ENCODE measurements around the gene RPL32. TPM values are rescaled to one million over a fixed set of nuclear protein-coding genes. Genes with fewer than 3 reads are reported as not detected.
A peak's percentile ranks its signal among the peaks of the same experiment; 100 is the strongest.
"Not testable (repeated sequence)": the region's sequence is repeated elsewhere in the genome, so short reads cannot be mapped to it uniquely, and the experiment has no call there.

The RPL32 gene
- polyA plus RNA-seq (ENCODE audit: low read depth in 6 of 6) = 1,000 to 10,000 TPM; 1,322 to 3,271 (median 2,987) TPM

DNA sequence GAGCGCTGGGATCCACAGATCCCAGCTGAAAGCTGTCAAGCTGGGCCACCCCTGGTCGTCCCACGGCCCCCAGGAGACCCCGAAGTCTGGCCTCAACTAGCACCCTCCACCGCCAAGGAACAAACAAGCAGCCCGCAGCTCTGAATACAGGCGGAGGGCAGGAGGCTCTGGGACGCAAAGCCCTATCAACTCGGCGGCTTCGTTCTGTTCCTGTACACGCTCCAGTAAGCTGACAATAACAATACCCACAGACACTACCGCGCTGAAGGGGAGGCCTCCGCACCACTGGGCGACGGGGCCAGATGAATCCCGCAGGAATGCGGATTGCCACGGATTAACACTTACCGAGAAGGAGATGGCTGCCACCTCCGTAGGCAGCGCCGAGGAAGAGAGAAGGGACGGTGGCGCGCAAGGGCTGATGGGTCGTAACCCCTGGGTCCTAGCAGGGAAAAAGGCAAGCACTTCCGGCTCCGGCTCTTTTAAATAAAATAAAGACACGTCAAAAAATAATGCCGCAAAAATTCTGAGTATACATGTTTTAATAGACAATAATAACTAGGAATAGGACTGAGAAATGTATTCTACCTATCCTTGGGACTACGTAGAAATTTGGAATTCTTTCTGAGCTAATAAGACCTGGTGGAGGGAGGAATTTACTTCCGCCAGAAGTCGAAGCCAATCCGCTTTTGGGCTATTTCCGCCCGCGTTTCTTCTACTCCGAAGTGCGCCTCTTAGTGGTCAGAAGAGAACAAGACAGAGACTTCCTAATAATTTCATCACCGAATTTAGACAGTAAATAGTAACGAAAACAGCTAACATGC, at the start of gene RPL32:
Gene RPL32 (minus strand): TSS at position 417 of the 821 bp plus-strand sequence. CDS start 1,328 bp downstream, outside the sequence.
- peak within 1 kb of the TSS; percentile 99 to 100 (median 100) for H3K27ac Mint-ChIP-seq

DNA sequence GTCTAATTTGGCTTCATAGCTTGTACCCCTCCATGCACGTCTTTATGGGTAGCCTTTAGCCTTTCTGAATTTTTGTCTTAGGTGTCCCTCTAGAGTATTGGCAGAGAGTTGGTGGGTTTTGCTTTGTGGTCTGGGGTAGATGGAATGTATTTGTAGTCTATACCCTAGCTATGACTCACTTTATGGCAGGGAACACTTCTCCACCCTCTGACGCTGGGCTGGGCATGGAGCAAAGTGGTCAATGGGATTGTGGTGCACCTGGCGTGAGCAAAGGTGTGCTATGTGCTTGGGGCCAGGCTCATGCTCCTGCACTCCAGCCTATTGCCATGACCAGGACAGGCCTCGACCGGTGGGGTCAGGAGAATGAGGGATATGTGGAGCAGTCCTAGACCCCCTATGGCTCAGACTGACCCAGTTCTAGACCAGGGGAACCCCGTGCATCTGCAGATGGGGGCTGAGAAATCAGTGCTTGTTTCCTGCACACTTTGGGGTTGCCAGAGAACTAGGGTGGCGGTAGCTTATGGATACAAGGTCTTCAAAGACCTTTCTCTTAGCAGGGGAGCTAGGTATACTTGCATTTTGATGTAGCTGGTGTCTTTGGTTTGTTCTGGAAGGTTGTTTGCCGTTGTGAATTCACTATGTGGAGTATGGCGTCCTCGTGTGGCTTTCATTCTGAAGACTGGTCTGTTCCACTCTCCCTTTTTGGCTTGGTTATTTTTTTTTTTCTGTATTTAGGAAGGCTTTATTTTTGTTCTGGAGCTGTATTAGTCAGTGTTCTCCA, 49.4 kb upstream of the RPL32 start:
- Mint-ChIP-seq H3K4me1 (peaks cover 25 to 44% (median 27%) of the 10 kb centered on the region in 3 donors), H3K36me3 (no peaks in the 10 kb centered on the region), H3K9me3 (no peaks in the 10 kb centered on the region), H3K27ac (peak overlapping the region in 2 of 6 donors; percentile 9 to 14), H3K27me3 (peaks cover 5 to 20% (median 5%) of the 10 kb centered on the region in 3 donors), H3K4me3 (no peak overlapping the region)
- DNase-seq = no peak
- ATAC-seq (ENCODE audit: low read depth in 2 of 2) = no peak

More for the DNA sequence above, at the start of gene RPL32:
- no peaks in the 10 kb centered on the region for H3K27me3 Mint-ChIP-seq
- H3K36me3 Mint-ChIP-seq = peaks cover under 1 to 22% of the 10 kb centered on the region in 2 donors
- H3K4me3 Mint-ChIP-seq = peak within 1 kb of the TSS; percentile 89 to 98 (median 97)
- peak; percentile 86 for ATAC-seq (ENCODE audit: low read depth in 2 of 2)
- no peaks in the 10 kb centered on the region for H3K9me3 Mint-ChIP-seq
- peaks cover 18 to 49% (median 36%) of the 10 kb centered on the region in 3 donors for H3K4me1 Mint-ChIP-seq
- DNase-seq = peak; percentile 88

DNA sequence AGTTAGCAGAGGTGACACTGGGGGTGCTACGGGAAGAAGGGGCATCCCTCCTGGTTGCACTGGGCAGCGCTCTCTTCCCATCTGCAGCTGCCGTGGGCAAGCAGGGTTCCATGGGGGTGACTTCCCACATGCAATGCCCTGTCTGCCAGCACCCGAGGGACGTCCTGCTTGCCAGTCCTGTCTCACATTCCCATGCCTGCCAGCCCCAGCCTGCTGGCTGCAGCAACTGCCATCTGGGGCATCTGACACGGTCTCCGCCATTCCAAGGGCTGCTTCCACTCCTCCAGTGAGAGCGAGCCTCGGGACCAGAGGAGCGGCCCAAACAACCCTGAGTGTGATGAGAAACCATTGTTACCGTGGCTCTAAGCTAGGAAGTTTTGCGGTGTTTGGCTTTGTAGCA, 45.4 kb upstream of the RPL32 start:
- ATAC-seq (ENCODE audit: low read depth in 2 of 2) (no peak), DNase-seq (no peak)
- no peaks in the 10 kb centered on the region for H3K36me3 Mint-ChIP-seq
- H3K27me3 Mint-ChIP-seq = peaks cover under 1 to 20% (median 5%) of the 10 kb centered on the region in 3 donors
- peak overlapping the region in 2 of 6 donors; percentile 12 to 57 for H3K27ac Mint-ChIP-seq
- H3K4me3 Mint-ChIP-seq = peak overlapping the region in 5 of 8 donors; percentile 50 to 67 (median 56)
- peaks cover 0 to 2% (median 0%) of the 10 kb centered on the region in 7 donors for H3K9me3 Mint-ChIP-seq
- H3K4me1 Mint-ChIP-seq = peaks cover 22 to 45% (median 43%) of the 10 kb centered on the region in 3 donors

DNA sequence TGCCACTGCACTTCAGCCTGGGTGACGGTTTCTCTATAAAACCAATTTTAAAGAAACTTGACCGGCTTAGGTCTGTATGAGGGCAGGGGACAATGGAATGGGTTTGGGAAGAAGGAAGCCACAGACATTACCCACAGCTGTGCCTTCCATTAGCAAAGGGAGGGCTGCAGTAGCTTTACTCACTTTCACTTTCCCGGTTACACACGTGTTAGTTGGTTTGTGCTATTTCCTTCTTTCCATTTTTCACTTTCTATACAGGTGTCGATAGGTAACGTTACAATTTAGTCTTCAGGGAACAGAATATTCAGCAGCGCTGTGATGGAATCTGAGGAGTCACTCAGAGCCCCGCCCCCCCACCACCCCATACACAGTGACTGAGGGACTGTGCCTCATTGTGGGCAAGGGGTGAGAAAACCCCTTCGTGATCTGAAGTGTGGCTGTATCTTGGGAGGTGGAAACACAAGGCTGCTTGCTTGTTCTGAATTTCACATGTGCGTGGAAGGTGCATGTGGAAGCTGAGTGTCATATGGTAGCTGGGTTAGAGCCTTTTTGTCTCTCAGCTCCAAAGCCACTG, 44.8 kb upstream of the RPL32 start:
- H3K27ac Mint-ChIP-seq = peak overlapping the region in 2 of 6 donors; percentile 12 to 57
- peaks cover 0 to 5% (median 0%) of the 10 kb centered on the region in 7 donors for H3K9me3 Mint-ChIP-seq
- H3K27me3 Mint-ChIP-seq = peaks cover 0 to 18% (median 5%) of the 10 kb centered on the region in 3 donors
- ATAC-seq (ENCODE audit: low read depth in 2 of 2) (peak; percentile 78 to 82), DNase-seq (peak; percentile 39)
- H3K36me3 Mint-ChIP-seq = no peaks in the 10 kb centered on the region
- H3K4me1 Mint-ChIP-seq = peaks cover 22 to 47% (median 46%) of the 10 kb centered on the region in 3 donors
- H3K4me3 Mint-ChIP-seq = peak overlapping the region; percentile 50 to 82 (median 64)

DNA sequence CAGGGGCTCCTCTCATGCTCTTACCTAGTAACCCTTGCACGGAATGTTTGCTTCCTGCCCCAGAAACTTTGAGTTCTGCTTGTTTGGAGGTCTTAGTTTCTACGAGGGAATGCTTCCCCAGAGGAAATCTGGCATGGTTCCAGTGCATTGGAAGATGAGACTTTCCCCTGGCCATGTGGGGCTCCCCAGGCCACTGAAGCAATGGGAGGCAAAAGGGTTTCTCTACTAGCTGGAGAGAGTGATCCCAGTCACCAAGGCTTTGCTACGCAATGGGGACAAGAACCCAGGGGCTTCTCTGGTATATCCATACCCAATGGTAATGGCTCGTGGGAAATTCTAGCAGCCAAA, 44.2 kb upstream of the RPL32 start:
- H3K9me3 Mint-ChIP-seq = peaks cover 0 to 6% (median 0%) of the 10 kb centered on the region in 7 donors
- H3K36me3 Mint-ChIP-seq = no peaks in the 10 kb centered on the region
- H3K27me3 Mint-ChIP-seq = peaks cover 0 to 12% (median 5%) of the 10 kb centered on the region in 3 donors
- H3K4me1 Mint-ChIP-seq = peaks cover 22 to 45% (median 39%) of the 10 kb centered on the region in 3 donors
- no peak overlapping the region for H3K27ac Mint-ChIP-seq
- no peak for DNase-seq
- H3K4me3 Mint-ChIP-seq = peak overlapping the region in 5 of 8 donors; percentile 55 to 82 (median 56)
- ATAC-seq (ENCODE audit: low read depth in 2 of 2) = no peak

DNA sequence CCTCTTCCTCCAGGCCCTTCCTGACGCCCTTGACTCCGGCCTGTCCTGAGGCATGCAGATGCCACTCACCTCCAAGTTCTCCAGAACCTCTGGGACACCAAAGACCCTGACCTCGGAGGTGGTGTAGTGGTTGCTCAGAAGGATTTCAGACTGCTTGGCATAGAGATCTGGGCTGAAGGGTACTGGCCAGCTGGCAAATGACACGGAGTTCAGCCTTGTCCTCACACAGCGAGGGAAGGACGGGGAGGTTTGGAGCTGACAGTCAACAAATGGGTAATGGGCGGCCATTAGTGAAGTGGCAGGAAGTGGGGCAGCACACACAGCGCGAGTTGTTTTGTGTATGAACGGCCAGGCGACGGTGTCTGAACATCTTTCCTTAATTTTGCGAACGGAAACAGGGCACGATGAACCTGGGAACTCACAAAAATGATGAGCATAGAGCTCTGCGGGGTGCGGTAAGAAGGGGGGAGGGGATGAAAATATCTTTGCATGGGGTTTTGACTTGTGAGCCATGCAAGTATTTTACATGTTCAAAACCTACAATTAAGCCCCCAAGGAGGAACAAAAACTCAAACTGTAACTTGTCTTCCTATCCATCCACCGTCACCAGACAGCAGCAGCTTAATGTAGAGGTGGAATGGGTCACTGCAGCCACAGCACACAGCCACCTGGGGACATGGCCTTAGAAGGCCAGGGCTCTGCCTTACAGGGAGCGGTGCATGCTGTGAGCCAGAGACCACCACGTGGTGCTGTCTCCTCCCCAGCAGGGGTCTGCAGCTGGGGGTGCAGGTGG, 43.6 kb upstream of the RPL32 start:
- H3K4me1 Mint-ChIP-seq = peaks cover 22 to 45% (median 37%) of the 10 kb centered on the region in 3 donors
- peak overlapping the region in 2 of 6 donors; percentile 51 to 84 for H3K27ac Mint-ChIP-seq
- peaks cover 0 to 6% (median 0%) of the 10 kb centered on the region in 7 donors for H3K9me3 Mint-ChIP-seq
- H3K27me3 Mint-ChIP-seq = peaks cover 0 to 6% (median 5%) of the 10 kb centered on the region in 3 donors
- peak overlapping the region in 5 of 8 donors; percentile 12 to 75 (median 55) for H3K4me3 Mint-ChIP-seq
- no peaks in the 10 kb centered on the region for H3K36me3 Mint-ChIP-seq
- peak; percentile 32 to 44 for ATAC-seq (ENCODE audit: low read depth in 2 of 2)
- no peak for DNase-seq

DNA sequence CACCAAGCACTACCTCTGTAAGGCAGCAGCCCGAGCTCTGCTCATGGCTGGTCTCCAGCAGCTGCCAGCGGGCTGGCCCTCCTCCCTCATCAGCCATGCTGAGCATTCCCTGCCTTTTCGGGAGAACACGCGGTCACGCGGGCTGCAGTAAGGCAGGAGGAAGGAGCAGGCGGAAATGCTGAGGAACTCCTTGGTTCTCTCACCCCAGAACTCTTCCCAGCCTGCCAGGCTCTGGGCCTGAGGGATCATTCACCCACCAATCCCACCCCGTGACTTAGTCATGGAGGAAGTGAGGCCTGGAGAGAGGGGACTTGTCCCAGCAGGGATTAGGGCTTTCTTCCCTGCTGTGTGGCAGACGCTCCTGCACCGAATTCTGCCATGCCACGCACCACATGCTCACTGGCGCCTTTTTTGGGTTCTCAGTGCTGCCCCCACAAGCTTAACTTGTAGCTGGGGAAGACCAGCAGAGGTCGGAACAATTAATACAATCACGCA, 42.9 kb upstream of the RPL32 start:
- DNase-seq (no peak), ATAC-seq (ENCODE audit: low read depth in 2 of 2) (no peak)
- no peaks in the 10 kb centered on the region for H3K36me3 Mint-ChIP-seq
- peaks cover 0 to 4% (median 0%) of the 10 kb centered on the region in 3 donors for H3K27me3 Mint-ChIP-seq
- no peak overlapping the region for H3K27ac Mint-ChIP-seq
- H3K4me3 Mint-ChIP-seq = no peak overlapping the region
- peaks cover 22 to 45% (median 37%) of the 10 kb centered on the region in 3 donors for H3K4me1 Mint-ChIP-seq
- H3K9me3 Mint-ChIP-seq = peaks cover 0 to 6% (median 0%) of the 10 kb centered on the region in 7 donors

DNA sequence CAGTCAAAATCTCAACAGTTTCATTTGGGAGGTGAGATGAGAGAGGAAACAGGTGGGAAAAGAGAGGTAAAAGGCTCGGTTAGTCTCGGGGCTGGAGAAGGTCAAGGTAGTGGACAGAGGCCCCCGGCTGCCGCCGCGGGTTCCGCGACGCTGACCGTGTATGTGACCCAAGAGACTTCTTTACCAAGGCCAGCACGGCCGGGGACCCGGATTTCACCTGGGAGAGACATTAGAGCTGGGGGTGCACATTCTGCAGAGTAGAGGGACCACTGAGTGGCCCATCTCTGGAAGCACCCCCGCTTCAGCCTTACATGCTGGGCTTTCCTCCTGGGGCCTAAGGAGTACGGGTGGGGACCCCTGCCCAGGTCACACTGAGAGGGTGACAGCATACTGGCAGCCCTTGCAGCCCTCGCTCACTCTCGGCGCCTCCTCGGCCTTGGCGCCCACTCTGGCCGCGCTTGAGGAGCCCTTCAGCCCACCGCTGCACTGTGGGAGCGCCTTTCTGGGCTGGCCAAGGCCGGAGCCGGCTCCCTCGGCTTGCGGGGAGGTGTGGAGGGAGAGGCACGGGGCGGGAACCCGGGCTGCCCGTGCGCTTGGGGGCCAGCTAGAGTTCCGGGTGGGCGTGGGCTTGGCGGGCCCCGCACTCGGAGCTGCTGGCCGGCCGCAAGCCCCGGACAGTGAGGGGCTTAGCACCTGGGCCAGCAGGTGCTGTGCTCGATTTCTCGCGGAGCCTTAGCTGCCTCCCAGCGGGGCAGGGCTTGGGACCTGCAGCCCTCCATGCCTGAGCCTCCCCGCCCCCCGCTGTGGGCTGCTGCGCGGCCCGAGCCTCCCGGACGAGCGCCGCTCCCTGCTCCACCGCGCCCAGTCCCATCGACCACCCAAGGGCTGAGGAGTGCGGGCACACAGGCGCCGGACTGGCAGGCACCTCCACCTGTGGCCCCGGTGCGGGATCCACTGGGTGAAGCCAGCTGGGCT, 41.3 kb upstream of the RPL32 start:
- Mint-ChIP-seq H3K36me3 (no peaks in the 10 kb centered on the region), H3K9me3 (peaks cover 0 to 6% (median 0%) of the 10 kb centered on the region in 7 donors), H3K27me3 (no peaks in the 10 kb centered on the region), H3K4me1 (peaks cover 22 to 45% (median 37%) of the 10 kb centered on the region in 3 donors), H3K27ac (peak overlapping the region in 5 of 6 donors; percentile 18 to 96 (median 78)), H3K4me3 (peak overlapping the region in 5 of 8 donors; percentile 34 to 81 (median 47))
- ATAC-seq (ENCODE audit: low read depth in 2 of 2) = no peak
- no peak for DNase-seq

DNA sequence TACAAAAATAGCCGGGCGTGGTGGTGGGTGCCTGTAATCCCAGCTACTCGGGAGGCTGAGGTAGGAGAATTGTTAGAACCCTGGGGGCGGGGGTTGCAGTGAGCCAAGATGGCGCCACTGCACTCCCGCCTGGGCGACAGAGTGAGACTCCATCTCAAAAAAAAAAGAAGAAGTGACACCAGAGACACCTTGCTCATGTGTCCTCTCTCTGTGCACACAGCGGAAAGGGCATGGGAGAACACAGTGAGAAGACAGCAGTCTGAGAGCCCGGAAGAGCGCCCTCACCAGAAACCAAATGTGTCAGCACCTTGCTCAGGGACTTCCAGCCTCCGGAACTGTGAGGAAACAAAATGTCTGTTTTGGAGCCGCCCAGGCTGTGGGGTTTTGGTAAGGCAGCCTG, 40.5 kb upstream of the RPL32 start:
- not testable (repeated sequence) for H3K9me3 Mint-ChIP-seq, H3K36me3 Mint-ChIP-seq, DNase-seq, H3K27me3 Mint-ChIP-seq
- Mint-ChIP-seq H3K27ac (peak overlapping the region in 5 of 6 donors; percentile 18 to 96 (median 78)), H3K4me3 (peak overlapping the region in 5 of 8 donors; percentile 34 to 81 (median 47)), H3K4me1 (peaks cover 22 to 44% (median 33%) of the 10 kb centered on the region in 3 donors)
- peak; percentile 68 to 72 for ATAC-seq (ENCODE audit: low read depth in 2 of 2)

DNA sequence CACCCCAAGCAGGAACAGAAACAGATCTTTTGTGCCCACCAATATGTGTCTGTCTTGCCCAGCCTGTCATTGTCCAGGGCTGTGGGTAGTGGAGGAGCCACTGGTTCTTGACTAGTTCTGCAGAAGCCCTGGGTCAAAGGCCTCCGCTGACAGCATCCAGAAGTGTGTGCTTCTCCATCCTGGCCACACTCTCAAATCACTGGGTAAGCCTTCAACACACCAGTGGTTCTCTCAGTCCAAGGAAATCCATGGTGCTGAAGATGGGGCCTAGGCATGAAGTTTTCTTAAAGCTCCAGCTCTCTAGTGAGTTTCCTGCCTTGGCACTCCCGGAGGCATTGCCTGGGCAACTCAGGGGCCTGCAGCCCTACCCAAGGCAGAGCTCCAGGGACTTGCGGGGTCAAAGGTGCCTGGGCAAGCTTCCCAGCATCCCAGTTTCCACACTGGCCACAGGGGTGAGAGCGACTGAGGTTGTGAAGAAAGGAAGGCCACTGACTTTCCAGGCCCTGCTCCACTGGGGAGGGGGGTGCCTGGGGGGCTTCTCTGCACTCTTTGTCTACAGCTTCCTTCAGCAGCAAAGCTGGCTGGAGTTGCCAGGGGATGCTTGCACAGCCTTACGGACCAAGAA, 37.9 kb upstream of the RPL32 start:
- ATAC-seq (ENCODE audit: low read depth in 2 of 2) = no peak
- Mint-ChIP-seq H3K27me3 (peaks cover 0 to 21% (median 14%) of the 10 kb centered on the region in 3 donors), H3K4me3 (peak overlapping the region in 1 of 8 donors; percentile 10), H3K4me1 (peaks cover 11 to 19% (median 19%) of the 10 kb centered on the region in 3 donors), H3K9me3 (peaks cover 0 to 6% (median 0%) of the 10 kb centered on the region in 7 donors), H3K27ac (no peak overlapping the region), H3K36me3 (no peaks in the 10 kb centered on the region)
- DNase-seq = no peak

DNA sequence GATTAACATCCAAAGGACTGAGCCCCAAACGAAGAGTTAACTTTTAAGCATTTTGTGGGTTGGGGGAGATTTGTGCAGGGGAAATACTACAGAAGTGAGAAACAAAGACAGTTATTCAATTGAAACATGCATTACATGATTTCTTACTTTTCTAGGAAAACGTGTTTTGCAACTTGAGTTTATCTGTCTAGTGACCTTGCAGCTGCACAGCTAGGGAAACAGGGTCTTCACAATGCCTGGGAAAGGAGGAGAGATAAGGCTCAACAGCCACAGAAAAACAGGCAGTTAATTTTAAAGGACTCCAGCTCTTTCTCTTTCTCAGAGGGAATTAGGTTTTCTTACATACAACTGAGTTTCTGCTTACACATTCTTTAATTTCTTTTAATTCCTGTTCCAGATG, 37.4 kb upstream of the RPL32 start:
- not testable (repeated sequence) for H3K36me3 Mint-ChIP-seq; H3K9me3 Mint-ChIP-seq; H3K4me3 Mint-ChIP-seq; ATAC-seq (ENCODE audit: low read depth in 2 of 2); DNase-seq
- peaks cover 11 to 18% (median 17%) of the 10 kb centered on the region in 3 donors for H3K4me1 Mint-ChIP-seq
- peak overlapping the region in 1 of 6 donors; percentile 47 for H3K27ac Mint-ChIP-seq
- peaks cover 0 to 21% (median 20%) of the 10 kb centered on the region in 3 donors for H3K27me3 Mint-ChIP-seq

All from naive B cell (primary cell).